GM23248 (cell line): ENCODE measurements around the gene SGMS1. TPM values are rescaled to one million over a fixed set of nuclear protein-coding genes. Genes with fewer than 3 reads are reported as not detected.
A peak's percentile ranks its signal among the peaks of the same experiment; 100 is the strongest.

Source experiments
- DNase-seq: peaks from one replicate; pipeline ENCODE4 v3.0.0-alpha.2; 2015
- H2AFZ ChIP-seq: fragments of 200-600 bp; sonication (generic); 2 replicates; pipeline ENCODE4 v1.6.1; 2016; ENCODE audit warnings: antibody characterized with exemption
- H3F3A ChIP-seq: fragments of 200-600 bp; sonication (generic); 2 replicates; pipeline ENCODE4 v1.6.1; 2016; ENCODE audit warnings: mild to moderate bottlenecking, antibody characterized with exemption, mixed run types; ENCODE audit not compliant: insufficient read depth
- H3K27ac ChIP-seq: fragments of 200-600 bp; sonication (generic); 2 replicates; pipeline ENCODE4 v1.5.1; 2016; ENCODE audit warnings: mild to moderate bottlenecking
- H3K27me3 ChIP-seq: fragments of 200-600 bp; sonication (generic); replicated peaks from 2 replicates; pipeline ENCODE4 v1.6.1; 2016; ENCODE audit warnings: mild to moderate bottlenecking; ENCODE audit not compliant: insufficient read depth
- H3K36me3 ChIP-seq: fragments of 200-600 bp; sonication (generic); 2 replicates; pipeline ENCODE4 v1.6.1; 2016; ENCODE audit warnings: low read depth, mild to moderate bottlenecking
- H3K4me1 ChIP-seq: fragments of 200-600 bp; sonication (generic); 2 replicates; pipeline ENCODE4 v1.6.1; 2016; ENCODE audit warnings: mild to moderate bottlenecking; ENCODE audit not compliant: insufficient read depth
- H3K4me2 ChIP-seq: fragments of 200-600 bp; sonication (generic); one replicate; pipeline ENCODE4 v1.6.1; 2016; ENCODE audit warnings: mild to moderate bottlenecking; ENCODE audit not compliant: unreplicated experiment
- H3K4me3 ChIP-seq: fragments of 200-600 bp; sonication (generic); 2 replicates; pipeline ENCODE4 v1.5.1; 2016; ENCODE audit warnings: mild to moderate bottlenecking
- H3K79me2 ChIP-seq: fragments of 200-600 bp; sonication (generic); 2 replicates; pipeline ENCODE4 v1.6.1; 2016; ENCODE audit warnings: mild to moderate bottlenecking; ENCODE audit not compliant: insufficient read depth
- H3K9ac ChIP-seq: fragments of 200-600 bp; sonication (generic); 2 replicates; pipeline ENCODE4 v1.6.1; 2016; ENCODE audit warnings: mild to moderate bottlenecking
- H3K9me2 ChIP-seq: fragments of 200-600 bp; sonication (generic); 2 replicates; pipeline ENCODE4 v1.6.1; 2016; ENCODE audit warnings: mixed run types, mild to moderate bottlenecking, moderate library complexity; ENCODE audit not compliant: insufficient read depth
- H3K9me3 ChIP-seq: fragments of 200-600 bp; sonication (generic); one replicate; pipeline ENCODE4 v1.6.1; 2017; ENCODE audit warnings: low read depth
- H4K20me1 ChIP-seq: fragments of 200-600 bp; sonication (generic); 2 replicates; pipeline ENCODE4 v1.6.0; 2016; ENCODE audit not compliant: insufficient read depth
- EZH2 ChIP-seq: fragments of 200-600 bp; sonication (generic); IDR thresholded peaks from 2 replicates; pipeline ENCODE4 v1.6.1; 2018; ENCODE audit warnings: antibody characterized with exemption, mild to moderate bottlenecking; ENCODE audit not compliant: insufficient read depth, poor library complexity, severe bottlenecking
- EZH2phosphoT487 ChIP-seq: fragments of 200-600 bp; sonication (generic); IDR thresholded peaks from 2 replicates; pipeline ENCODE4 v1.6.1; 2018; ENCODE audit warnings: antibody characterized with exemption, moderate library complexity, mild to moderate bottlenecking, low read depth; ENCODE audit not compliant: insufficient read depth
- WGBS, 2 experiments: methylation state at CpG; one replicate each; pipeline ENCODE4 v1.1.6; 2015 to 2017; ENCODE audit warnings: low lambda C conversion rate in 2 of 2, low coverage in 1 of 2; ENCODE audit errors: missing lambda C conversion rate in 2 of 2; 5-methylcytosine and 5-hydroxymethylcytosine counted together
- in situ Hi-C: fragments of 300-500 bp; cut with MboI; formaldehyde crosslinking; loops from 2 replicates; pipeline ENCODE4 v1.15.0; 2020
- polyA plus RNA-seq: library from polyadenylated mRNA; unstranded; fragments of >200 nt; fragmentation: Nextera tagmentation; extraction: Ambion mirVana; gene quantifications from 2 replicates; pipeline ENCODE4 v1.2.1, GENCODE V29; 2016
- total RNA-seq: library from RNA; depleted of rRNA; stranded (reverse); fragments of >200 nt; shearing (Covaris generic); gene quantifications from 2 replicates; pipeline ENCODE4 v1.2.3, GENCODE V29; 2014

The SGMS1 gene
- total and polyA plus RNA-seq, 2 experiments from 2014 or later: 22.7 to 53.6 TPM

DNA sequence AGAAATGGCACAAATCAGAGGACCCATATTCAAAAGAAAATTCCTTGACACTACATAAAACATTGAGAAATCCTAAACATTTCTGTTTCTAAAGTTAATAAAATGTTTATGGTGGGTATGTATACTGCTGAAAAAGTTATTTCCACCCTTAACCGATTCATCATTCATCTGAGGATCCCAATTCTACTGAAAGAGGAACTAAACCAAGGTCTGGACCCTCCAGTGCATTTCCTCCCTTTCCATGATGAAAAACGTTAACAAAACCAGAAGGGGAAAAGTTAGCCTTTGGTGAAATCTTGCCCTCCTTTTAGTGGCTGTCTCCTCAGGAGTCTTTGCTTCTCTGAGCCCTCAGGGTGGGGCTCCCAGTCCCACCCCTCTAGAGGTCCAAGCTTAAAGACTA lies 227.9 kb downstream of the SGMS1 start:
- no peaks in the 10 kb centered on the region for H3K9me2 ChIP-seq
- TF ChIP-seq EZH2phosphoT487: no peak
- no peak for TF ChIP-seq EZH2
- H3K9me3 ChIP-seq: no peaks in the 10 kb centered on the region
- no peak overlapping the region for H2AFZ ChIP-seq
- peaks cover 84% of the 10 kb centered on the region for H3K79me2 ChIP-seq
- H3K9ac ChIP-seq: no peak overlapping the region
- H4K20me1 ChIP-seq: peaks cover 5% of the 10 kb centered on the region; the same call in 1 of the 2 replicates
- H3K4me1 ChIP-seq: peaks cover 39% of the 10 kb centered on the region
- no peak for DNase-seq
- H3K27ac ChIP-seq: no peak overlapping the region
- peaks cover 10% of the 10 kb centered on the region; the same call in 1 of the 2 replicates for H3F3A ChIP-seq
- WGBS, 2 experiments: 73 to 90% methylated on average over 2 of the region's 2 CpGs
- no peak overlapping the region for H3K4me2 ChIP-seq
- in situ Hi-C loops: no loop called here
- H3K27me3 ChIP-seq: no peaks in the 10 kb centered on the region
- H3K36me3 ChIP-seq: no peaks in the 10 kb centered on the region
- H3K4me3 ChIP-seq: no peak overlapping the region

DNA sequence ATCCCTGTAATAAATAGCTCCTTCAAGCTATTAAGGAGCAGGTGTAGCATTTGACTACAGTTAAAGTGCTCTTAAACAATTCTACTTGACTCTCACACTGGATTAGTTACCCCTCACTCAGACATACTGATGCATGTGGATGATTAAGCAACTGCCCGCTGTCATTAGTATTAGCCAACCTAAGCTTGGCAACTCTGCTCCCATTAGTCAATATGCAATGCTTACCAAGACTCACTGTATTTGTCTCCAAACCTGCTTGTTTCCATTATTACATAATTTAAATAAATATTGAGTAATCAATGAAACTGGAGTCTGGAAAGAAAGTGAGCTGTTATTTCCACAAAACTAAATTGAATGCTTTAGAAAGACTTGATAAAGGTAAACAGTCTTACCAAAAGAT lies 228.5 kb downstream of the SGMS1 start:
- Histone ChIP-seq H3F3A (peaks cover 10% of the 10 kb centered on the region; the same call in 1 of the 2 replicates), H3K27me3 (no peaks in the 10 kb centered on the region), H3K9me2 (no peaks in the 10 kb centered on the region), H3K4me2 (peak overlapping the region; percentile 24), H3K79me2 (peaks cover 84% of the 10 kb centered on the region), H3K36me3 (no peaks in the 10 kb centered on the region), H4K20me1 (peaks cover 7% of the 10 kb centered on the region; the same call in 1 of the 2 replicates), H2AFZ (no peak overlapping the region), H3K9ac (no peak overlapping the region), H3K4me3 (no peak overlapping the region), H3K9me3 (no peaks in the 10 kb centered on the region), H3K27ac (peak overlapping the region; percentile 44), H3K4me1 (peaks cover 39% of the 10 kb centered on the region)
- no peak for TF ChIP-seq EZH2
- no peak for TF ChIP-seq EZH2phosphoT487
- in situ Hi-C loops: no loop called here
- WGBS, 2 experiments: 0 to 6% methylated on average over 1 of the region's 1 CpG
- peak; percentile 86 for DNase-seq

- Histone ChIP-seq H3K27ac (peak overlapping the region; percentile 44), H3F3A (peaks cover 10% of the 10 kb centered on the region; the same call in 1 of the 2 replicates), H3K9me2 (no peaks in the 10 kb centered on the region), H3K4me1 (peaks cover 39% of the 10 kb centered on the region), H2AFZ (no peak overlapping the region), H3K79me2 (peaks cover 86% of the 10 kb centered on the region), H3K4me2 (peak overlapping the region; percentile 24), H3K9me3 (no peaks in the 10 kb centered on the region), H3K36me3 (no peaks in the 10 kb centered on the region), H3K27me3 (no peaks in the 10 kb centered on the region), H3K4me3 (no peak overlapping the region), H3K9ac (no peak overlapping the region), H4K20me1 (peaks cover 9% of the 10 kb centered on the region; the same call in 1 of the 2 replicates)
- in situ Hi-C loops: no loop called here
- WGBS, 2 experiments: 34 to 40% methylated on average over 3 of the region's 3 CpGs
- peak; percentile 52 for DNase-seq
- no peak for TF ChIP-seq EZH2
These were observed 228.9 kb downstream of the SGMS1 start for GRCh38 chr10:50394832-50395231.

- TF ChIP-seq EZH2 (no peak), EZH2phosphoT487 (no peak)
- Histone ChIP-seq H3K36me3 (no peaks in the 10 kb centered on the region), H2AFZ (no peak overlapping the region), H3K79me2 (peaks cover 86% of the 10 kb centered on the region), H3K4me1 (peaks cover 39% of the 10 kb centered on the region), H3K9me3 (no peaks in the 10 kb centered on the region), H3K4me2 (no peak overlapping the region), H4K20me1 (peaks cover 9% of the 10 kb centered on the region; the same call in 1 of the 2 replicates), H3K27ac (no peak overlapping the region), H3K27me3 (no peaks in the 10 kb centered on the region), H3K4me3 (no peak overlapping the region), H3K9ac (no peak overlapping the region), H3F3A (peaks cover 10% of the 10 kb centered on the region; the same call in 1 of the 2 replicates), H3K9me2 (no peaks in the 10 kb centered on the region)
- in situ Hi-C loops: no loop called here
- WGBS, 2 experiments: 66 to 68% methylated on average over 6 of the region's 6 CpGs
- DNase-seq: peak; percentile 53
These were observed 229.8 kb downstream of the SGMS1 start for GRCh38 chr10:50393784-50394467.
